ENCODE results near the gene CYP3A5. TPM values are rescaled to one million over a fixed set of nuclear protein-coding genes. Genes with fewer than 3 reads are reported as not detected.
"Not testable (repeated sequence)": the region's sequence is repeated elsewhere in the genome, so short reads cannot be mapped to it uniquely, and the experiment has no call there.

The CYP3A5 gene
- total and polyA plus RNA-seq, 10 of the 15 experiments (the other 5 are each of a cell fraction or from before 2014, with no cell fraction given), result 0.05 to 1.3 (median 0.09) TPM; not detected in 2

GRCh38 chr7:99692563-99692962, 12.8 kb upstream of the CYP3A5 start:
- H3K27me3 ChIP-seq (replicated peaks in 1 of 2; ENCODE audit: control insufficient read depth in 2 of 2, insufficient read depth in 2 of 2, low read length in 1 of 2); CTCF ChIA-PET; BruUV-seq (replicated peaks); DNase-seq (ENCODE audit: low read depth, low spot score); H3K27ac ChIP-seq (ENCODE audit: control insufficient read depth, insufficient read depth); H3K4me1 ChIP-seq (ENCODE audit: control insufficient read depth, insufficient read depth, low read length); H3K9ac ChIP-seq (ENCODE audit: control insufficient read depth, insufficient read depth, low read length); H3K4me2 ChIP-seq (ENCODE audit: control insufficient read depth, insufficient read depth); H3K9me3 ChIP-seq (replicated peaks; ENCODE audit: control insufficient read depth, insufficient read depth, low read length); SMC1A ChIA-PET (ENCODE audit: uncharacterized antibody, unreplicated experiment); H3K36me3 ChIP-seq (ENCODE audit: control insufficient read depth in 2 of 2, insufficient read depth in 2 of 2, low read length in 1 of 2); H3K4me3 ChIP-seq; H3K79me2 ChIP-seq (ENCODE audit: control insufficient read depth, insufficient read depth, low read length); RAD21 ChIA-PET (ENCODE audit: unreplicated experiment); H2AFZ ChIP-seq (ENCODE audit: control insufficient read depth, low read depth, low read length); FAIRE-seq; H4K20me1 ChIP-seq (ENCODE audit: control insufficient read depth, insufficient read depth); ATAC-seq; intact Hi-C loops (cut with micrococcal nuclease; ENCODE audit: unreplicated experiment); in situ Hi-C loops (cut with MboI): not testable (repeated sequence)
- POLR2A ChIA-PET, result interaction anchor here (0.9 kb wide), 1 partner anchor 17 kb away, joined by 5 read pairs; no protein-coding TSS in a partner anchor
- 43% methylated on average over 6 of the region's 6 CpGs for WGBS (ENCODE audit: insufficient coverage, insufficient replicate concordance, low lambda C conversion rate, missing lambda C conversion rate)

- H3K27ac ChIP-seq (ENCODE audit: control insufficient read depth, insufficient read depth); in situ Hi-C loops (cut with MboI); POLR2A ChIA-PET; H3K9me3 ChIP-seq (replicated peaks; ENCODE audit: control insufficient read depth, insufficient read depth, low read length); H3K4me1 ChIP-seq (ENCODE audit: control insufficient read depth, insufficient read depth, low read length); H3K9ac ChIP-seq (ENCODE audit: control insufficient read depth, insufficient read depth, low read length); FAIRE-seq; SMC1A ChIA-PET (ENCODE audit: uncharacterized antibody, unreplicated experiment); BruUV-seq (replicated peaks); intact Hi-C loops (cut with micrococcal nuclease; ENCODE audit: unreplicated experiment); H3K27me3 ChIP-seq (replicated peaks in 1 of 2; ENCODE audit: control insufficient read depth in 2 of 2, insufficient read depth in 2 of 2, low read length in 1 of 2); H4K20me1 ChIP-seq (ENCODE audit: control insufficient read depth, insufficient read depth); H2AFZ ChIP-seq (ENCODE audit: control insufficient read depth, low read depth, low read length); CTCF ChIA-PET; ATAC-seq; RAD21 ChIA-PET (ENCODE audit: unreplicated experiment); H3K4me2 ChIP-seq (ENCODE audit: control insufficient read depth, insufficient read depth); DNase-seq (ENCODE audit: low read depth, low spot score); H3K79me2 ChIP-seq (ENCODE audit: control insufficient read depth, insufficient read depth, low read length); H3K4me3 ChIP-seq; H3K36me3 ChIP-seq (ENCODE audit: control insufficient read depth in 2 of 2, insufficient read depth in 2 of 2, low read length in 1 of 2): not testable (repeated sequence)
- WGBS (ENCODE audit: insufficient coverage, insufficient replicate concordance, low lambda C conversion rate, missing lambda C conversion rate), result 0% methylated on average over 1 of the region's 1 CpG
These were observed 11.9 kb upstream of the CYP3A5 start for GRCh38 chr7:99691658-99692057.

GRCh38 chr7:99690918-99691317, 11.1 kb upstream of the CYP3A5 start:
- SMC1A ChIA-PET (ENCODE audit: uncharacterized antibody, unreplicated experiment); H3K4me3 ChIP-seq; BruUV-seq (replicated peaks); H3K79me2 ChIP-seq (ENCODE audit: control insufficient read depth, insufficient read depth, low read length); H3K9ac ChIP-seq (ENCODE audit: control insufficient read depth, insufficient read depth, low read length); DNase-seq (ENCODE audit: low read depth, low spot score); POLR2A ChIA-PET; H3K4me1 ChIP-seq (ENCODE audit: control insufficient read depth, insufficient read depth, low read length); H3K27ac ChIP-seq (ENCODE audit: control insufficient read depth, insufficient read depth); CTCF ChIA-PET; H3K9me3 ChIP-seq (replicated peaks; ENCODE audit: control insufficient read depth, insufficient read depth, low read length); H2AFZ ChIP-seq (ENCODE audit: control insufficient read depth, low read depth, low read length); H3K27me3 ChIP-seq (replicated peaks in 1 of 2; ENCODE audit: control insufficient read depth in 2 of 2, insufficient read depth in 2 of 2, low read length in 1 of 2); FAIRE-seq; H4K20me1 ChIP-seq (ENCODE audit: control insufficient read depth, insufficient read depth); H3K36me3 ChIP-seq (ENCODE audit: control insufficient read depth in 2 of 2, insufficient read depth in 2 of 2, low read length in 1 of 2); intact Hi-C loops (cut with micrococcal nuclease; ENCODE audit: unreplicated experiment); H3K4me2 ChIP-seq (ENCODE audit: control insufficient read depth, insufficient read depth); ATAC-seq; RAD21 ChIA-PET (ENCODE audit: unreplicated experiment); in situ Hi-C loops (cut with MboI): not testable (repeated sequence)
- 73% methylated on average over 4 of the region's 4 CpGs for WGBS (ENCODE audit: insufficient coverage, insufficient replicate concordance, low lambda C conversion rate, missing lambda C conversion rate)

- intact Hi-C loops (cut with micrococcal nuclease; ENCODE audit: unreplicated experiment); H3K9me3 ChIP-seq (replicated peaks; ENCODE audit: control insufficient read depth, insufficient read depth, low read length); H3K27ac ChIP-seq (ENCODE audit: control insufficient read depth, insufficient read depth); H2AFZ ChIP-seq (ENCODE audit: control insufficient read depth, low read depth, low read length); POLR2A ChIA-PET; H3K4me2 ChIP-seq (ENCODE audit: control insufficient read depth, insufficient read depth); H3K9ac ChIP-seq (ENCODE audit: control insufficient read depth, insufficient read depth, low read length); CTCF ChIA-PET; BruUV-seq (replicated peaks); H3K79me2 ChIP-seq (ENCODE audit: control insufficient read depth, insufficient read depth, low read length); RAD21 ChIA-PET (ENCODE audit: unreplicated experiment); H3K4me3 ChIP-seq; DNase-seq (ENCODE audit: low read depth, low spot score); ATAC-seq; SMC1A ChIA-PET (ENCODE audit: uncharacterized antibody, unreplicated experiment); H3K36me3 ChIP-seq (ENCODE audit: control insufficient read depth in 2 of 2, insufficient read depth in 2 of 2, low read length in 1 of 2); H3K4me1 ChIP-seq (ENCODE audit: control insufficient read depth, insufficient read depth, low read length); FAIRE-seq; H4K20me1 ChIP-seq (ENCODE audit: control insufficient read depth, insufficient read depth); in situ Hi-C loops (cut with MboI); H3K27me3 ChIP-seq (replicated peaks in 1 of 2; ENCODE audit: control insufficient read depth in 2 of 2, insufficient read depth in 2 of 2, low read length in 1 of 2): not testable (repeated sequence)
- 47% methylated on average over 14 of the region's 14 CpGs for WGBS (ENCODE audit: insufficient coverage, insufficient replicate concordance, low lambda C conversion rate, missing lambda C conversion rate)
These were observed 6.2 kb upstream of the CYP3A5 start for GRCh38 chr7:99685871-99686608.
